HG03521 (cell line): ENCODE results near the gene TRMT1.

Experiments used
- ATAC-seq: cut with Tn5 transposase; IDR thresholded peaks from one replicate; pipeline ENCODE4 v1.9.1; 2021; ENCODE audit warnings: mild to moderate bottlenecking, moderate library complexity; ENCODE audit not compliant: unreplicated experiment

The TRMT1 gene

DNA sequence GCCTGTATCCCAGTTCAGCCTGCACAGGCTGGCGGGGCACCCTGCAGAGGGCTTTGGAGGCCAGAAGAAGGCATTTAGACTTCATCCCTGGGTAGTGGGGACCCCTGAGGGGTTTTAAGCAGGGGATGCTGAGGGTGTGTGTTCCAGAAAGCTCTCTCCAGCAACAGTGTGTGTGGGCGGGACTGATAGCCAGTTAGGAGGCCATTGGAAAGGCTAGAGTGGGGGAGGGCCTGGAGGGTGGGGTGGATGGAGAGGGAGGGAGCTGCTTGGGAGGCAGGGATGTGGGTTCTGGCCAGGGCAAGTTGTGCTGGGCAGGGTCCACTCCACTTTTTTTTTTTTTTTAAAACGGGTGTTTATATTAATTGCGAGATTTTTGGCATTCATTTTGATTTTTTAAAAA, 42.2 kb downstream of the TRMT1 start:
- ATAC-seq, result no peak

DNA sequence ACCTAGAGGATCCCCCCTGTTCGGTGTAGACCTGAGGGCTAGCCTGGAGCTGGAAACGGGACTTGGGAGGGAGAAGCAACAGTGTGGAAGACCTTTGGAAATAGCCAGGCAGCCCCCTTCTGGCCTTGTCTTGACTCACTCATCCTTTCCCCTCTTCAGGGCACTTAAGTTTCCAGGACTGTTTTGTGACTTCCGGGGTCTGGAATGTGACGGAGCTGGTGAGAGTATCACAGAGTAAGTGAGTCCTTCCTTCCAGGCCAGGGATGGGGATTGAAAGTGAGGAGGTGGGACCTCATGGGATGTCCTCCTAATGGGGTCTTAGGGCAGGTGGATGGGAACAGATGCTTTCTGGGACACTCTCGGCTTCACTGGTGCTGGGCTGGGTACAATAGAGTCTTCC, 43.3 kb downstream of the TRMT1 start:
- ATAC-seq, result no peak

DNA sequence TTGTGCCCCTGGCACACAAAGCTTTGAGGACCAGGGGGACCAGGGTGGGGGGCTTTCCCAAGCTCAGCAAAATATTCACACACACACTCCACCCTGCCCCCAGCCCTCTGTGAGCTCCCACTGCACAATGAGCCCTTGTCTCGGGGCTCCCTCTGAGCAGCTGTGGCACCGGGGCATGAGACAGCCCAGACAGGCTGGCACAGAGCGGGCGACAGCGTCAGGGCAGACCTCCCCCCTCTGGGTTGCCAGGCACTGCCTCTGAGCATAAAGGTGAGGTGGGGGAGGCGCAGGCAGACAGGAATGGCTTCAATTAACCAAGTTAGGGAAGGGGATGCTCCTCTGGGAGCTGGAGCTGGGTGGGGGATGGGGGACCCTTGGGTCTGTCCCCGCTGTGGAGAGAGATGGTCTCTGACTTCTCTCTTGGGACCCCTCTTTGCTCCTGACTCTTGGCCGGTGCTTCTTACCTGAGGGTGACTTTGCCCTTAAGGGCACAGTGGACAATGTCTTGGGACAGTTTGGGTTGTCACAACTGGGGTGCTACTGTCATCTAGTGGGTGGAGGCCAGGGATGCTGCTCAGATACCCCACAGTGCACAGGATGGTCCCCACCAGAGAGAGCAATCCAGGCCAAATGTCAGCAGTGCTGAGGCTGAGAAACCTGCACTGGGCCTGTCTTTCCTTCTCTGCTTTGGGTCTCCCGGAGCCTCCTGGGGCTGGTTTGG, 44.2 kb downstream of the TRMT1 start:
- no peak for ATAC-seq

DNA sequence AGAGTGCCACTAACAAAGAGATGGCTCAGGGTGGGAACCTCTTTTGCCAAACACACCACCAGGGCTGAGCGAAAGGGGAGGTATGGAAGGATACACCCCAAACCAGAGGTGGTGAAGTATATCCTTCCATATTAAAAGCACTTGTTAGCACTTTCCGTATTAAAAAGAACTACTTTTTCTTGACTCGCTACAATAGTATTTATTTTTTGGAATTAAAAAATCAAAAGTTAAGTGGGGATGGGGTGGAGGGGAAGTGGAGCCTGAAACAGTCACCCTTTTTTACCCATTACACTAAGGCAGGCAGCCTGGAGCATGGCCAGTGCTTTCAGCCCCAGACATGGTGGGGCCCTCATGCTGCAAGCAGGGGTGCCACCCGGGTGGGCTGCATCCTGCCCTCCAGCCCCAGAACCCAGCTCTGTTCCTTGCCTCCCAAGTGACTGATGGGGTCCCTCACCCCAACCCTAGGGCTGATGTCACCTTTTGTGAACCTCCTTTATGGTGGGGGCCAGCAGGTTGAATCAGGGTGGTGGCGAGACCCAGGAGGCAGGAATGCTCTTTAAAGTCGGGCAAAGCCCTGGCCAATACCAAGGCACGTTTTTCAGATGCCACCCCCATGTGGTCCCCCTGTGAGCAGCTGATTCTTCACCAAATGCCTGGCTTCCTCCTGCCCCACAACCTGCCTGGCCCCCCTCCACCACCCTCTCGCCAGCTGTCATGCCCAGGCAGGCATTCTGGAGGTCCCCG, 44.9 kb downstream of the TRMT1 start:
- no peak for ATAC-seq

DNA sequence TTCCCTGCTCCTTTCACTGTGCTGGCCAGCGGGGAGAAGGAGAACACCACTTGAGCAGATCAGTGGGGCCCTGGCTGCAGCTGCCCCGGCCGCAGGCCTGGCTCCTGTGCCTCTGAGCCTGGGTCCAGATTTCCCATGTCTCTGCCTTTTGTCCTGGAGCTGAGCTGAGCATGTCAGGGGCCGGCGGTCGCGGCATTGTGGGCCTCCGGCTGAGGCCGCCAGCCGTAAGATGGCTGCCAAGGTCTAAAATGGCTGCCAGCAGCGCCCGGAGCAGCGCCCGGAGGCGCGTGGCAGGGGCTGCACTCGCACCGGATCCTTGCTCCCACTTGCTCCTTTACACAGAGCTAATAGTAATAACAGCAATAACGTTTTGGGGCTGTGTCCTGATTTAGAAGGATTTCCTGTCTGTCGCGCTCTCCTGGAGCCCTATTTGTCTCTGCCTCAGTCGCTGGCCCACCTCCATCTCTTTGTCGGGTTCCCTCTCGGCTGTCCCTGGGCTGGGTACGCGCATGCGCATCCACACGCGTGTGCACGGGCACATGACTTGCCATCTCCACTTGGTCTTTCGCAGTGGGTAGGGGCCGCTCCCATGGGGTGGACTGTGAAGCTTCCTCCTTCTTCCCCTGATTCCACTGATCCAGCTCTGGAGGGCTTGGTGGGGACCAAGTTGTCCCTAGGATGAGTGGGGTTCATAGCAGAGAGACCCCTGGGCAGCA, 46.0 kb downstream of the TRMT1 start:
- ATAC-seq, result no peak

DNA sequence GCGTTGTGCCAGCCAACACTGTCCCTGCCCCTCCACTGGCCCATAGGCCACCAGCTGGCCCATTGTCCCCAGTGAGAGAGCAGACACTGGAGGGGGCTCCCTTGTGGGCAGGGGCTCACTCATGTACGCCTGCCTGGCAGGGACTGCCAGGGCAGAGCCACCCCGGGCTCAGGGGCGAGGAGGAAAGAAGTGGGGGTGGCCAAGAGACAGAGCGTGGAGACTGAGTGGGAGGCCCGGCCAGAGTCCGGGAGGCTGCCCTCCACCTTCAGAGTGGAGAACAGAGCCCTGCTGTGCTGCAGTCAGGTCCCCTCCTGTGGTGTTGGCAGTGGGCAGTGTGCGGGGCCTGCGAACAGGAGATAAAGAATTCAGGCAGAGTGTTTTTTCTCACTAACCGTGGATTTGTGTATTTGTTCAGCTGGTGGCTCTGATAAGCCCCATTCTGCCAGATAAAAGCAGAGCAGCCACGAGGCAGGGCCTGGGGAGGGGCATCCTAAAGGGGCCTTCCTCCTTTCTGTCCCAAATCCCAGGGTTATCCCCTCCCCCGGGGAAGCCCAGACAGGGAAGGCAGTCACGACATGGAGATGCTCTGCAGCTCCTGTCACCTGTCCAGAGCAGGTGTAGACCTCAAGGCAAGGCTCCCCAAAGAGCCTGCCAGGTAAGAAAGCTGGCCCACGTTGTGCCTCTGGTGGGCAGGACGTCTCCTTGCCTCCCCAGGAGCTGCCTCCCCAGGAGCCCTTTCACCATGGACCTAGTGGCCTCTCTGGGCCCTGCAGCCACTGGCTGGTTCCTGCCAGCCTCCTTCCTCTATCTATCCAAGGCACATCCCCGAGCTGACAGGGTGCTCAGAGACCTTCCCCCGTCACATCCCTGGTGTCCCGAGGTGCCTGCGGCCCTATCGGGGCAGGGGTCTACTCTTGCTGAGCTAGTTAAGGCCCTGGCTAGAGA, 46.9 kb downstream of the TRMT1 start:
- ATAC-seq, result no peak

DNA sequence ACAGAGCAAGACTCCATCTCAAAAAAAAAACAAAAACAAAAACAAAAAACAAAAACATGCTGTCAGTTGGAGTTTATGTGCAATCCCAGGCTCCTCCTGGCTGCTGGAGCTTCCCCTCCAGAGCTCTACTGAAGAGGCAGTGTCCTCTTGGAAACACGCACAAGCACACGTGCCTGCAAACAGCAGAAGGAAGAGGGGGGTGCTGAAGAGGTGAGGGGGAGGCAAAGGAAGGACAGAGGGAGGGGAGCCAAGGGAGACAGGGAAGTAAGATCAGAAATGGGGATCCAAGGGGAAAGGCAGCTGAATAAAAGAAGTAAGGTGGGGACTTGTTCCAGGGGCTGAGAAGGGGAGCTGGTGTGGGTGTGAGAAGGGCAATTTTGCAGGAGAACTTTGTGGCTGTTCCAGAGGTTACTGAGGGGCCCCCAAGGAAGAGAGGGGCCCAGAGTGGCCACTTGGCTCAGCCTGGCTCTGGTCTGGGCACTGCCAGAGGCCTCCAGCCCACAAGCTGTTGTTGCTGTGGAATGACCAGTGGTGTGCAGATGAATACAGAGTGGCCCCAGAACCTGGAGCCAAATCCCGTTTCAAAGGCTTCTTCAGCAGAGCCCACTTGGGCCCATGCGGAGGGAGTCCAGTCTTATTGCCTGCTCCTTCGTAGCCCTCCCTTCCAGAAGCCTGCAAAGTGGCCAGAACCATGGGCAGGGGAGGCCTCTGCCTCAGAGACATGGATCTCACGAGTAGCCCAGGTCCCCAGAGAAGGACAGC, 48.3 kb downstream of the TRMT1 start:
- no peak for ATAC-seq

DNA sequence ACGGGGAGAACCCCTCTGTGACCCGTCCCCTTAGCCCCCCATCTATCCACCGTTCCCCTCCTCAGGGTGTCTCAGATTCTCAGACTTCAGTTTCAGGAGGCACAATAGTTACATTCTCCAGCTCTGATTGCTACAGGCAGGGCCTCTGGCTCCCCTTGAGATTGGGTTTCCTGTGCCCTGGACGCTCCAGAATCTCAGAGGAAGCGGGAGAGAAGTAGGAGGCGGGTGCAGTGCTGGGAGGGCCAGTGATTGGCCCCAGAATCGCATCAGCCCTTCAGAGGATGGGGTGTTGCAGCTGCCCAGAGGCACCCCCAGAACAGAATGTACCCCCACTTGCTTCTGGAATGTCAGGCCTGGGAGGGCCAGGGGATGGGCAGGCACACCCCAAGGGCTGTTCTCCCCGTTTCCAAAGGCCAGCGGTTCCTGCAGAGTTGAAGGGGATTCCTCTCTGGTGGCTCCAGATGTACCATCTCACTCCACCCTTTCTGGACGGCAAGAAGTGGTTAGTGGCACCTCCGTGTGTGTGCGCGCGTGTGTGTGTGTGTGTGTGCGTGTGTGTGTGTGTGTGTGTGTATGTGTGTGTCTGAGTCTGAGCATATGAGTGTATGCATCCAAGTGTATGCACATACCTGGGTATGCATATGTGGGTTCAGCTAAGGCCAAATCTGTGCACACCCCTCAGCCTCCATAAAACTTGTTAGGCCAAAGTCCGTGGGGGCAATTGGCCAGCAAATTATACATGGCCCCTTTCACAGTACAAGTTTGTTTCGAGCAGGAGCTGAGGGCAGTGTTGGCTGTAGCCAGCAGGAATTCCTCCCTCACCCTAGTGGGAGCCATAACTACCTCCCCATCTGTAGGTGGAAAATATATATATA, 49.4 kb downstream of the TRMT1 start:
- no peak for ATAC-seq

DNA sequence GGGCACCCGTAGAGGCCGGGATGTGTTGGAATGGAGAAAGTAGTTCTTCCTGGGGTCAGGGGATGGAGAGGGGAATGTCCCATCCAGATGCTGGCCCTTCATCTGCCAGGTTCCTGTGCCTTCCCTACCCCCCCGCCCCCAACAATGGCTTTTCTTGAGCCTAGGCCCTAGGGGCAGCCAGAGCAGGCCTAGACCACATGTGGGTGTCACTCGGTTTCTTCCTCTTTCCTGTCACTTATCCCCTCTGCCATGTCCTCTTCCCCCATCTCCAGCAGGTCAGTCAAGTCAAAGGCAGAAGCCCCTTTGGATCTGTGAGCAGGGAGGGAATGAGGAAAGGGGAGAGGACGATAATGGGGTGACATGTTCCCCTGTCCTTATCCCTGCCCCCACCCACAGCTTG, 50.3 kb downstream of the TRMT1 start:
- no peak for ATAC-seq

DNA sequence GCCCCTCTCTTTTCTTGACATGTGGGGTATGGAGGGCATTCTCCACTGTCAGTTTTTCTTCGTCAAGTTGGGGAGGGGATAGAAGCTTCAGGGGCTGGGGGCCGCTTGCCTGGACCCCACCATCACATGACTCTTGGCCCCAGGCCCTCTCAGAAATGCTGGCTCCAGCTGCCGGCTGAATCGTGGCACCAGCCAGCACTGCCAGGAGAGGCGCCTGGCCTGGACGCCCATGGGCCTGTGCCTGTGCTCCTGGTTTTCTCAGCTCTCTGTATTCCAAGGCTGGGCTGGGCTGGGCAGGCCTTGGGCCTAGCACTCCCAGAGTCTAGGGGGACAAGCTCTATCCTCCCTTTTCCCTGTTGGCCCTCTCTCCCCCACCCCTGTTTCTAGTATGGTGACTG, 52.4 kb downstream of the TRMT1 start:
- no peak for ATAC-seq

DNA sequence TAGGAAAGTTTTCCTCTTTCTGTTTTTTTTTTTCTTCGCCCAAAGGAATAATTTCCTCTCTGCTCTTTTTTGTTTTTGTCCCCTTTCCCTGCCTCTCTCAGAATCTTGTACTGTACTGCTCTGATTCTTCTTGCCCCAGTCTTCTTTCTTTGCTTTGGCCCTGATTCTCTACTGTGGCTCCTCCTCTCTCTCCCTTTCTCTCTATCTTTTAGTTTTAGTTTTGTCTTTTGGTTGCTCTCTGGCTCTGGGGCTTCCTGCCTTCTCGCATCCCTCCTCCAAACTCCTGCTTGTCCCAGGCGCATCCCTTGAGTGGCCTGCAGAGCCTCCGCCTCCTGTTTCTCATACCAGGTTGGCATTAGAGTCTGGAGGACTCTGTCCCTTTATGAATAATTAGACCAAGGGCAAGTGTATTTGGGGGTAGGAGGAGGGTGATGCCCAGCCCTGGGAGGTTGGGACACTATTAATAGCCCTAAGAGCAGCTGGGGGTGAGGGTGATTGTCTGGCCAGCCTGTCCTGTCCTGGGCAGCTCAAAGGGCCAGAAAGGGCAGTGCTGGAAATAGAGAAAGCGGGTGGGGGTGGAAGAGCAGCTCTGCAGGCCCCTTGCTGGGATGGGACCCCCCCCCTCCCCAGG, 53.0 kb downstream of the TRMT1 start:
- ATAC-seq, result no peak

DNA sequence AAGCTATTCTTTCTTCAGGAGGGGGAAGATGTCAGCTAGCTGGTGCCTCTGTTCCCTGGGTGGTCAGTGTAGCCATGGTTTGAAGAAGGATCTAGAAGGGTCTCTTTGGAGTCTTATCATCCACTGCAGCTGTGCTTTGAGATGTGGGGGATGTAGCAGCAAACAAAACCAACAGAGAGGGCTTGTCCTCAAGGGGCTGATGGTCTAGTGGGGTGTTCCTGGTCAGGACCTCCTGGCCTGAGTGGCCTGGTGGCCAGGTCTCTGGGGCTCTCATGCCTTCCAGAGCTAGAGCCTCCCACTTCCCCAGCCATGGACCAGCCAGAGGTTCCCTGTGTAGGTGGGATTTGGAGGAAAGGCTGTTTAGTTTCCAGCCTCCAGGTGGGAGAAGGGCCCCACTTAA, 54.2 kb downstream of the TRMT1 start:
- no peak for ATAC-seq

DNA sequence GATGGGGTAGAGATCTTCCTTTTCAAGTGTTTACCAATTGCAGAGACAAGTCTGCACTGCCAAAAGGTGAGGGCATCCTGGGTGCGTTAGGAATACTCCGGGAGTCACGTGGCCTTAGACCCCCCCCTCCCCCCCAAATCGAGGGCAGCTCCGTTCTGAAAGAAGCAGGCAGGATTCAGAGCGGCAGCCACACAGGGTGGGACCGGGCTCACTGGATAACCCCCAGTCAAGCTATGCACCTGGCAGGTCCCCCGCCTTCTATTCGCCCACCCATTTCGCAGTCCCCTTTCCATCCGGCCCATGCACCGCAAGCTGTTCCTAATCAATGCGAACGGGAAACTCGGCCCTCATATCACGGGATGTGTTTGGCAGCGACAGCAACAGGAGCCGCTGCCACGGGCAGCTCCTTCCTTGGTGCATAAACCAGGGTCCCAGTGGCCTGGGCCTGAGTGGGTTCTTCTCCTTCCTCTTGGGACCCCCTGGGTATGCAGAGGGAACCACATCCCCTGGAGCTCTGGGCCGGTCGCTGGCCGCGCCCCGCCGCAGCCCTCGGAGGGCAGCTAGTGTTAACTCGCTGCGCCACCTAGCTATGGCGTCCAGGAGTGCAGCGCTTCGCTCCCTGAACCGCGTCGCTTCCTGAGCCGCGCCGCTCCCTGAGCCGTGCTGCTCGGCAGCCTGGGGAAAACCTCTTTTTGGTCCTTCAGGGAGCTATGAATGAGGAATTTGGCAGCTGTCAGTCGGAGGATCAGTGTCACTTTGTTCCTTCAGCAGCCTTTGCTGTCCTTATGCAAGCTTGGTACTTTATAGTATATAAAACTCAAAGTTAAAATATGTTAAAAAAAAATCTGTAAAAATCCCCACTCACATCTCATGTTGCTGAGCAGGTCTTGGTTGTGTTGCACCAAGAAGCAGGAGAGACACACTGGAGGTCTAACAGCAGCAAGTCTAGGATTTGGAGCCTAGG, 55.3 kb downstream of the TRMT1 start:
- no peak for ATAC-seq

DNA sequence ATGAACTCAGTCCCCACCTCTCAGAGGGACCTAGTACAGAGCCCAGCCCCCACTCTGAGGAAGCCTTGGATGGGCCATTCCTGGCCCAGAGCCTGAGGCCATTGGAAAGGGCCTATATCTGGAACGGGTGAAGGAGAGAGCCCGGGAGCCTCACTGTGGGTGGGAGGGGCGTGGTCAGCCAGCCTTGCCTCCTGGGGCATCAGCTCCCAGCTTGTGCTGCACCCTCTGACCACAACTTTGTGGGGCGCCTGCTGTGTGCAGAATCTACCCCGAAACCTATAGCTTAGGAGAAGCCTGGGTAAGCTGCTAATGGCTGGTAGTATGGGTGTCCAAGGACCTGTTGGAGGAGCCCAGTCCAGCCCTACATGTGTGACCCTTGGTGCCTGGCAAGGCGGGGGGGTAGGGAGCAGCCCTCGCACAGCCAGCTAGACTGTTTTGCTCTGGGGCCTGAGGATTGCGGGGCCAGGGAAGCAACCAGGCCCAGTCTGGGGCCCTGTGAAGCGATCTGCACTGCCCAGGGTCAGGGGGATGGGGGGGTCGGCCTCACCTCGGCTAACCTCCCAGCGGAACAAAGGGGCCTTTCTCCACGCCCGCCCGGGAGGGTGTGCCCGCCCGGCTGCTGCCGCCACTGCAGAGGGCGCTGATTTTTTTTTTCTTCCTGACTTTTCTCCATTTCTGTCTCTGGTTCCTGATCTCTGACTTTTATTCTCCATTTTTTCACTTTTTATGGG, 56.1 kb downstream of the TRMT1 start:
- no peak for ATAC-seq

DNA sequence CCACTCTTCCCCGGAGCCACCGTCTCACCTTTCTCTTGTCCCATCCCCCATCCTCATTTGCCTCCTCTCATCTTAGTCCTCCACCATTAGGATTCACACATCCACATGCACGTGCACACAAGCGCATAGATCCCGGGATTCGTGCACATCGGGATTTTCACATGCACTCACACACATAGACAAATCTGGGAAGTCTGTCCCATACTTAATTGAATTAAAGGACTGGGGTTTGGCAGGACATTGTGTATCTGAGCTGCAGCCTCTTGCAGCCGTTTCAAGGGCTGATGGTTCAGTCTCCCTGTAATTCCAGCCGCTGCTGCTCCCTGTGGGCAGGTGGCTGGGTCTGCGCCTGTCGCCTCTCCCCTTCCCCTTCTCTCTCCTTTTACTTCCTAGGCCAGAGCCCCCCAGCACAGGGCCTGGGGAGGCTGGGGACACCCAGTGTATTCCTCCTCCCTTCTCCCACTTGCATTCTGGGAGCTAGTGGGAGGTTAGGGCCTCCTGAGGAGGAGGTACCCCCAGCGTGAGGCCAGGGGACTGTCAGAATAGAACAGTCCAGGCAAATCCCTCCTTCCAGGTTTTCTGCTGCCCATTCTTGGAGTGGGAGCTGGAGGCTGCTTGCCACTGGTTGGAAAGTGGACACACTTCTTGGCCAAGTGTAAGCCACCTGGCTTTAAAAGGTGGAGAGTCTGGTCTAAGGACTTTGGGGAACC, 57.4 kb downstream of the TRMT1 start:
- no peak for ATAC-seq

DNA sequence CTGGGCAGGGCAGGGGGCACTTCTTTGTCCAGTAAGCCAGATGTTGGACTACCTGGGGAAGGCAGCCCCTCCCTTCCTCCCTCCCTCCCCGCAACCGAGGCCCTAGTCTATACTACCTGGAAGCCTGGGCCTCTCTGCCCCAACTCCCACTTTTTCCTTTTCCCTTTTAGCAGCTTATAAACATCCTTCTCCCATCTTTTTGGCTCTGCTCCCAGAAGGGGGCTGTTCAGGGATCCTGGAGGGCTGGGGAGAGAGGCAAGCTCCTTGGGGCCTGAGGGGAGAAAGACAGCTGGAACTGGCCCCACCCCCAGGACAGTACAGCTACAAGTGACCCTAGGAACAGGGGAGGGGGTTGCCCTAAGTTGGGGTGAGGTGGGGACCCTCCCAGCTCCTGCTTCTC, 58.8 kb downstream of the TRMT1 start:
- ATAC-seq, result no peak
